Measurements from ENCODE around the gene NCOA4.
"Not testable (repeated sequence)": the region's sequence is repeated elsewhere in the genome, so short reads cannot be mapped to it uniquely, and the experiment has no call there.

Gene NCOA4

GRCh38 chr10:46030091-46030937, at the start of gene NCOA4:
Gene NCOA4, minus strand, starts transcription at chr10:46030623. Its CDS starts 13,943 bp downstream, at chr10:46016680.
- peak; percentile 96 for DNase-seq

GRCh38 chr10:46079831-46080585, 49.6 kb upstream of the NCOA4 start:
- DNase-seq, result no peak

GRCh38 chr10:46077731-46078413, 47.4 kb upstream of the NCOA4 start:
- no peak for DNase-seq

GRCh38 chr10:46077141-46077554, 46.7 kb upstream of the NCOA4 start:
- no peak for DNase-seq

GRCh38 chr10:46075869-46076268, 45.4 kb upstream of the NCOA4 start:
- no peak for DNase-seq

- no peak for DNase-seq
These were observed 43.9 kb upstream of the NCOA4 start for GRCh38 chr10:46074196-46074946.

GRCh38 chr10:46073564-46073963, 43.1 kb upstream of the NCOA4 start:
- no peak for DNase-seq

- no peak for DNase-seq
These were observed 40.3 kb upstream of the NCOA4 start for GRCh38 chr10:46070749-46071148.

GRCh38 chr10:46069771-46070463, 39.5 kb upstream of the NCOA4 start:
- DNase-seq, result no peak

GRCh38 chr10:46068905-46069304, 38.5 kb upstream of the NCOA4 start:
- DNase-seq, result no peak

- no peak for DNase-seq
These were observed 37.7 kb upstream of the NCOA4 start for GRCh38 chr10:46068117-46068516.

- DNase-seq, result no peak
These were observed 33.9 kb upstream of the NCOA4 start for GRCh38 chr10:46064269-46064817.

- no peak for DNase-seq
These were observed 32.5 kb upstream of the NCOA4 start for GRCh38 chr10:46062723-46063428.

GRCh38 chr10:46060706-46061105, 30.3 kb upstream of the NCOA4 start:
- no peak for DNase-seq

- DNase-seq, result not testable (repeated sequence)
These were observed 27.5 kb upstream of the NCOA4 start for GRCh38 chr10:46057927-46058326.

- no peak for DNase-seq
These were observed 26.6 kb upstream of the NCOA4 start for GRCh38 chr10:46057038-46057437.

GRCh38 chr10:46055771-46056170, 25.3 kb upstream of the NCOA4 start:
- no peak for DNase-seq

- DNase-seq, result no peak
These were observed 23.4 kb upstream of the NCOA4 start for GRCh38 chr10:46053534-46054434.

GRCh38 chr10:46052791-46053375, 22.5 kb upstream of the NCOA4 start:
- DNase-seq, result no peak

All from activated CD8-positive, alpha-beta memory T cell treated with anti-CD3 and anti-CD28 coated beads, Interleukin-2, amount 50 U/mL, for 48 hours (primary cell).